Urinary bladder (tissue), 4 donors: Measurements from ENCODE around the gene SCN4B. TPM values are rescaled to one million over a fixed set of nuclear protein-coding genes. Genes with fewer than 3 reads are reported as not detected.

Experiments used
- DNase-seq: peaks from one replicate; pipeline ENCODE4 v3.0.0-alpha.2; 2015; ENCODE audit errors: extremely low spot score
- H3K27ac ChIP-seq: one replicate; pipeline ENCODE4 v1.5.1; 2013; ENCODE audit warnings: low read depth, mild to moderate bottlenecking, moderate library complexity
- H3K36me3 ChIP-seq: one replicate; pipeline ENCODE4 v1.6.1; 2013; ENCODE audit warnings: mild to moderate bottlenecking, moderate library complexity; ENCODE audit not compliant: insufficient read depth
- H3K4me1 ChIP-seq: one replicate; pipeline ENCODE4 v1.6.1; 2013; ENCODE audit warnings: mild to moderate bottlenecking, moderate library complexity; ENCODE audit not compliant: insufficient read depth
- H3K4me3 ChIP-seq: one replicate; pipeline ENCODE4 v1.5.1; 2013; ENCODE audit warnings: low read depth, low read length
- WGBS: extraction: QIAGEN DNeasy Blood & Tissue Kit; methylation state at CpG from one replicate; pipeline ENCODE4 v1.1.7; 2013; 5-methylcytosine and 5-hydroxymethylcytosine counted together
- polyA plus RNA-seq: library from polyadenylated mRNA; stranded (reverse); fragments of 200-250 nt; gene quantifications from one replicate; pipeline ENCODE4 v1.2.3, GENCODE V29; 2013
- total RNA-seq: library from RNA; depleted of rRNA; stranded (reverse); fragments of >200 nt; gene quantifications from one replicate; pipeline ENCODE4 v1.2.3, GENCODE V29; 2014
- donor health status: healthy with polysubstance abuse.
- donor health status: healthy.

Gene SCN4B
- total and polyA plus RNA-seq, 2 donors, result 4.8 to 5.5 TPM

GRCh38 chr11:118153516-118153915, 893 bp upstream of the SCN4B start:
- Histone ChIP-seq H3K4me1 (no peaks in the 10 kb centered on the region), H3K4me3 (no peak overlapping the region), H3K27ac (no peak overlapping the region), H3K36me3 (no peaks in the 10 kb centered on the region)
- no peak for DNase-seq
- 35% methylated on average over 16 of the region's 16 CpGs for WGBS

- DNase-seq, result no peak
- Histone ChIP-seq H3K4me3 (peak overlapping the region; percentile 44), H3K36me3 (no peaks in the 10 kb centered on the region), H3K4me1 (no peaks in the 10 kb centered on the region), H3K27ac (no peak overlapping the region)
- WGBS, result 14% methylated on average over 16 of the region's 16 CpGs
Measured at GRCh38 chr11:118152020-118152551, 537 bp downstream of the SCN4B start.

GRCh38 chr11:118151431-118151830, 1.2 kb downstream of the SCN4B start:
- Histone ChIP-seq H3K4me1 (no peaks in the 10 kb centered on the region), H3K4me3 (no peak overlapping the region), H3K27ac (no peak overlapping the region), H3K36me3 (no peaks in the 10 kb centered on the region)
- WGBS, result 28% methylated on average over 5 of the region's 5 CpGs
- DNase-seq, result no peak

- H3K27ac ChIP-seq, result no peak overlapping the region
- 86% methylated on average over 1 of the region's 1 CpG for WGBS
- no peaks in the 10 kb centered on the region for H3K4me1 ChIP-seq
- H3K4me3 ChIP-seq, result no peak overlapping the region
- H3K36me3 ChIP-seq, result no peaks in the 10 kb centered on the region
- no peak for DNase-seq
Measured at GRCh38 chr11:118149493-118149892, 3.1 kb downstream of the SCN4B start.

GRCh38 chr11:118148856-118149255, 3.8 kb downstream of the SCN4B start:
- 89% methylated on average over 2 of the region's 2 CpGs for WGBS

GRCh38 chr11:118148240-118148639, 4.4 kb downstream of the SCN4B start:
- Histone ChIP-seq H3K4me3 (no peak overlapping the region), H3K4me1 (no peaks in the 10 kb centered on the region), H3K36me3 (no peaks in the 10 kb centered on the region), H3K27ac (no peak overlapping the region)
- no peak for DNase-seq
- WGBS, result 90% methylated on average over 8 of the region's 8 CpGs

More at GRCh38 chr11:118148856-118149255, 3.8 kb downstream of the SCN4B start:
- no peak overlapping the region for H3K4me3 ChIP-seq
- DNase-seq, result no peak
- no peak overlapping the region for H3K27ac ChIP-seq
- no peaks in the 10 kb centered on the region for H3K4me1 ChIP-seq
- no peaks in the 10 kb centered on the region for H3K36me3 ChIP-seq

- H3K4me3 ChIP-seq, result no peak overlapping the region
- H3K27ac ChIP-seq, result no peak overlapping the region
- H3K36me3 ChIP-seq, result no peaks in the 10 kb centered on the region
- H3K4me1 ChIP-seq, result no peaks in the 10 kb centered on the region
- 56% methylated on average over 3 of the region's 3 CpGs for WGBS
- no peak for DNase-seq
Measured at GRCh38 chr11:118147502-118147901, 5.1 kb downstream of the SCN4B start.

- no peak for DNase-seq
- no peaks in the 10 kb centered on the region for H3K36me3 ChIP-seq
- H3K4me1 ChIP-seq, result no peaks in the 10 kb centered on the region
- no peak overlapping the region for H3K4me3 ChIP-seq
- WGBS, result 90% methylated on average over 6 of the region's 6 CpGs
- H3K27ac ChIP-seq, result no peak overlapping the region
Measured at GRCh38 chr11:118146554-118146953, 6.1 kb downstream of the SCN4B start.

- WGBS, result 2% methylated on average over 78 of the region's 78 CpGs
- peak overlapping the region; percentile 57 for H3K4me3 ChIP-seq
- H3K27ac ChIP-seq, result no peak overlapping the region
- H3K36me3 ChIP-seq, result no peaks in the 10 kb centered on the region
- H3K4me1 ChIP-seq, result no peaks in the 10 kb centered on the region
- DNase-seq, result peak; percentile 51
Measured at GRCh38 chr11:118145285-118146227, 7.1 kb downstream of the SCN4B start.

- Histone ChIP-seq H3K4me3 (no peak overlapping the region), H3K4me1 (no peaks in the 10 kb centered on the region), H3K36me3 (no peaks in the 10 kb centered on the region), H3K27ac (no peak overlapping the region)
- 48% methylated on average over 20 of the region's 20 CpGs for WGBS
- DNase-seq, result no peak
Measured at GRCh38 chr11:118144301-118145268, 8.0 kb downstream of the SCN4B start.

- 81% methylated on average over 12 of the region's 12 CpGs for WGBS
- no peaks in the 10 kb centered on the region for H3K36me3 ChIP-seq
- no peak overlapping the region for H3K27ac ChIP-seq
- DNase-seq, result no peak
- H3K4me3 ChIP-seq, result no peak overlapping the region
- no peaks in the 10 kb centered on the region for H3K4me1 ChIP-seq
Measured at GRCh38 chr11:118143661-118144185, 8.9 kb downstream of the SCN4B start.

GRCh38 chr11:118142809-118143208, 9.8 kb downstream of the SCN4B start:
- Histone ChIP-seq H3K4me3 (no peak overlapping the region), H3K27ac (no peak overlapping the region), H3K4me1 (no peaks in the 10 kb centered on the region), H3K36me3 (no peaks in the 10 kb centered on the region)
- no peak for DNase-seq
- WGBS, result 43% methylated on average over 6 of the region's 6 CpGs

- WGBS, result 58% methylated on average over 2 of the region's 2 CpGs
- DNase-seq, result no peak
Measured at GRCh38 chr11:118142081-118142480, 10.5 kb downstream of the SCN4B start.

More at GRCh38 chr11:118142081-118142480, 10.5 kb downstream of the SCN4B start:
- Histone ChIP-seq H3K4me1 (no peaks in the 10 kb centered on the region), H3K36me3 (no peaks in the 10 kb centered on the region), H3K27ac (no peak overlapping the region), H3K4me3 (no peak overlapping the region)
